HEK293T (cell line): ENCODE measurements around the gene PRTFDC1.

Source experiments
- CTBP1 ChIP-seq: fragments of 450-650 bp; IDR thresholded peaks from 2 replicates; pipeline ENCODE4 v1.6.1; 2016; ENCODE audit warnings: borderline replicate concordance
- FOXM1 ChIP-seq: fragments of 450-650 bp; IDR thresholded peaks from 2 replicates; pipeline ENCODE4 v1.6.1; 2017; ENCODE audit warnings: mild to moderate bottlenecking, borderline replicate concordance

GRCh38 chr10:24951201-24952142, 934 bp downstream of the PRTFDC1 start:
- no peak for TF ChIP-seq CTBP1
- TF ChIP-seq FOXM1: no peak
